Measurements from ENCODE around the gene MAEA.

MAEA gene

GRCh38 chr4:1348014-1348513 is 58.4 kb downstream of the MAEA start:
- DNase-seq (ENCODE audit: insufficient read length, low spot score) (no peak), FAIRE-seq (no peak)
- no peak for TF ChIP-seq CTCF (IDR thresholded peaks at IDR 0.05; ENCODE audit: insufficient read depth, missing control alignments)

GRCh38 chr4:1348746-1349145 is 59.1 kb downstream of the MAEA start:
- no peak for TF ChIP-seq CTCF (IDR thresholded peaks at IDR 0.05; ENCODE audit: insufficient read depth, missing control alignments)
- no peak for FAIRE-seq
- no peak for DNase-seq (ENCODE audit: insufficient read length, low spot score)

GRCh38 chr4:1349359-1350168 is 59.9 kb downstream of the MAEA start:
- DNase-seq (ENCODE audit: insufficient read length, low spot score) (no peak), FAIRE-seq (no peak)
- no peak for TF ChIP-seq CTCF (IDR thresholded peaks at IDR 0.05; ENCODE audit: insufficient read depth, missing control alignments)

DNA sequence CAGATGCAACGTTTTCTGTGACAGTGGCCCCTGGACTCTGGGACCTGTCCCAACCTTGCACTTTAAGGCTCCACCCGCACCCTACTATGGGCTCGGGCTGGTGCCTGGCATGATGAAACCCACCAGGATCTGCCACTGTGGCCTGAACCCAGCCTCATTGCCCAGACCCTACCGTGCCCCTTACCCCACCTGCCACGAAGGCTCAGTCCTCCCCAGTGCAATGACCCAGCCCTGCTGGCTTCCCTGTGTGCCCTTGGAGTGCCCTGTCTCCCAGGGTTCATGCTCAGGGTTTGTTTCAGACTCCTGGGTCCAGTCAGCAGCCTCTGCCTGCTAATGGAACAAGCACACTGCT is 60.5 kb downstream of the MAEA start:
- FAIRE-seq (no peak), DNase-seq (ENCODE audit: insufficient read length, low spot score) (no peak)
- TF ChIP-seq CTCF (IDR thresholded peaks at IDR 0.05; ENCODE audit: insufficient read depth, missing control alignments) = no peak

DNA sequence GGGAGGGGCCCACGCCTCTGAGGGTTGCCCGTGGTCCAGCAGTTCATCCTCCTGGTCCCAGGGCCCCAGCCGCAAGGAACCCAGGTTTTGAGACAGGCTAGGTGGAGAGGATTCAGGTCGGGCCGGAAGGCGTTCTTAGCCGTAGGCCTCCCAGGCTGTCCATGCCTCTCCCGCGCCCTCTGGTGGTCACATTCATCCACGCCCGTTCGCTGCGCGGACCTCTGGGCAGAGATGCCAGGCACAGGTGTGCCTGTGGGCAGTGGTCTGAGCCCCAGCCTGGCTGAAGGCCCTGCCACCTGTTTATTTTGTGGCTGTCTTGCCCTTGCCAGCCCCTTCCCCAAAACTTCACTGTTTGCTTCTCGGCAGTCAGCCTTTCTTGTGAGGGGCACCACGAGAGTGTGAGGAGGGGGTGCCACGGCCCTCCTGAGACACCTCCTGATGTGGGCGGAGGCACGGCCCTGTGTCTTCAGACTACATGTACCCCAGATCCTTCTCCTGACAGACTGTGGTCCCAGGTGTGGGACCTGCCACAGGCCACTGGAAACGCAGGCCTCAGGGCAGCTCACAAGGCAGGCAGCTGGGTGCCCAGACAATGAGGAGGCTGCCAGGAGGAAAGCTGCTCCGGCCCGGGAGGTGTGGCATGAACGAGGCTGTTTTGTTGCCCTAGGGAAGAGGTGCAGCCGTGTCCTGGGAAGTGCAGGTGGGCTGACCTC is 62.3 kb downstream of the MAEA start:
- no peak for FAIRE-seq
- peak; percentile 83 for TF ChIP-seq CTCF (IDR thresholded peaks at IDR 0.05; ENCODE audit: insufficient read depth, missing control alignments)
- DNase-seq (ENCODE audit: insufficient read length, low spot score) = peak; percentile 93

- no peak for FAIRE-seq
- TF ChIP-seq CTCF (IDR thresholded peaks at IDR 0.05; ENCODE audit: insufficient read depth, missing control alignments) = no peak
Measured at GRCh38 chr4:1352567-1352900, 62.8 kb downstream of the MAEA start.

More at GRCh38 chr4:1352567-1352900, 62.8 kb downstream of the MAEA start:
- DNase-seq (ENCODE audit: insufficient read length, low spot score) = no peak
